Endometrial microvascular endothelial cells (primary cell): Measurements from ENCODE around the gene TTC21A. TPM values are rescaled to one million over a fixed set of nuclear protein-coding genes. Genes with fewer than 3 reads are reported as not detected.

Experiments
- in situ Hi-C: cut with HindIII; loops from 2 replicates; pipeline ENCODE4 v1.10.0; 2017; ENCODE audit warnings: low sequenced_read_pairs, low pct_unique_long_range_greater_than_20kb; ENCODE audit errors: inconsistent ontology term
- total RNA-seq: library from RNA; depleted of rRNA; stranded (reverse); fragments of >200 nt; gene quantifications from one replicate; pipeline ENCODE4 v1.2.3, GENCODE V29; 2015; ENCODE audit errors: inconsistent ontology term

The TTC21A gene
- total RNA-seq, 1 donor from 2014 or later = 0.09 TPM

DNA sequence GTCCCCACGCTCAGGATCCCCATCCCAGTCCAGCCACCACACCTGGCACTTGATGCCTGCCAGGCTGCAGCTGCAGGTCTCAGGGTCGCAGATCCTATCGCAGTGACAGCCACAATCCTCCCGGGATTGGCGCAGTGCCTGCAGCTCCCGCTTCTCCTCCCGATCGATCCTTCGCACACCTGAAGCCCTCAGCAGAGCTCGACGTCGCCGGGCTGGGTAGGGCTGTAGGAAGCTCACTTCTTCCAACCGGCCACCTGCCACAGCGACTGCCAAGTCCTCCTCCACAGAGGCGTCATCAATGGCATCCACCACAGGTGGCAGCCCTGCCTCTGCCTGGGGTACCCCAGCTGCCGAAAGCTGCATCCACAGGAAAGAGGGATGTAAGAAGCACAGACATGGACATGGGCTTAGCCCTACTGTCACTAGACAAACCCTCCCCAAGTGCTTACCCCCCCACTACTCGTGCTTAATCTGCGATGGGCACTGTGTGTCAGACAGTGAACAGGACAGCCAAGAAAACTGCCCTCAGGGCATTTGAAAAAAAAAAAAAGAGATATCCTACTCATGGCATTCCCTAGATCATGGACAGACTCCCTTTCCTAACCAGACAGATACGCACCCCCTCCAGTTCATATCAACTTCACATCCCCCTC is 36.7 kb downstream of the TTC21A start:
- in situ Hi-C loops = loop anchor here (25.0 kb wide), 1 partner anchor 143 kb away; the partner anchor contains the start of gene CX3CR1

DNA sequence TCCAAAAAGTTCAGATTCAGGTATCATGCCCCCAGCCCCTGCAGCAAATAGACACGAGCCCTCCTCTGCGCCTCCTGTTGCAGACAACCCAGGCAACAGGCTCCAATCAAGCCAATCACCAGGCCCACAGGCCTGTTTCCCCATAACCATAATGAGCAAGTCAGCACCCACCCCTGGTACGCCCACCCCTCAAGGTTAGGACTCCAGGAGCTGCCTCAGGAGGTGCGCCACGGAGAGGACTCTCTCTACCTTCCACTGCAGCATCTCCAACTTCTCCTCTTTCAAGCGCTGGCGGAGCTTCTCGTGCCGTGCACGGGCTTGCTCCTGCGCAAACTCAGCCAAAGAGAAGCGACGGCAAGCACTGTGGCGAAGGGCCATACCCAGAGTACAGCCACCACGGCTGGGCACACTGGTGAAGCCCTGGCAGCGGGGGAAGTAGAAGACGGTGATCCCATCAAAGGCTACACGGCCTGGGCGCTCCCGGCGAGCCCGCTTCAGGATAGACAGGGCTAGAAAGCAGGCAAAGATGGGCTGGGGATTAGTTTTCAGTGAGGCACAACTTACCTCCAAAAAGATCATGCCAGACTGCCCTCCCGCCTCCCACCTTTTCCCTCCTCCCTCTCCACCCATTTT is 37.4 kb downstream of the TTC21A start:
- in situ Hi-C loops = loop anchor here (25.0 kb wide), 1 partner anchor 142 kb away; the partner anchor contains the start of gene CX3CR1

DNA sequence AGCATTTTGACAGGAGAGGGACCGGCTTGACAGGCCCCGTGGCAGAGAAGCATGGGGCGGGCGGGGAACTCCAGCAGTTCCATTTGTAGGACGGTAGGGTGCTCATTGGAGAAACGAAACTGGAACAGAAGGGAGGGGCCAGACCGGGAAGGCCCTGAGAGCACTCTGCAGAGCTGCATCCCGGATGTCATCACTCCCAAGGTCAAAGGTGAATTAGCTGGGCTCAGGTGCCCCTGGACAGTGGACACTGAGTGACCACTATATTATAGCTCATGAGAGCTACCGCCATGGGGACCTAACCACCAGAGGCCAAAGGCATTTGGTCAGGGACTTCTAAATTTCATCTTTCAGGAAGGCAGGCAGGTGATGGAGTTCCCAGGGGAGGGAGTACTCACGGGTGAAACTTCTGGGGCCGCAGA is 38.6 kb downstream of the TTC21A start:
- in situ Hi-C loops = loop anchor here (25.0 kb wide), 1 partner anchor 141 kb away; the partner anchor contains the start of gene CX3CR1

DNA sequence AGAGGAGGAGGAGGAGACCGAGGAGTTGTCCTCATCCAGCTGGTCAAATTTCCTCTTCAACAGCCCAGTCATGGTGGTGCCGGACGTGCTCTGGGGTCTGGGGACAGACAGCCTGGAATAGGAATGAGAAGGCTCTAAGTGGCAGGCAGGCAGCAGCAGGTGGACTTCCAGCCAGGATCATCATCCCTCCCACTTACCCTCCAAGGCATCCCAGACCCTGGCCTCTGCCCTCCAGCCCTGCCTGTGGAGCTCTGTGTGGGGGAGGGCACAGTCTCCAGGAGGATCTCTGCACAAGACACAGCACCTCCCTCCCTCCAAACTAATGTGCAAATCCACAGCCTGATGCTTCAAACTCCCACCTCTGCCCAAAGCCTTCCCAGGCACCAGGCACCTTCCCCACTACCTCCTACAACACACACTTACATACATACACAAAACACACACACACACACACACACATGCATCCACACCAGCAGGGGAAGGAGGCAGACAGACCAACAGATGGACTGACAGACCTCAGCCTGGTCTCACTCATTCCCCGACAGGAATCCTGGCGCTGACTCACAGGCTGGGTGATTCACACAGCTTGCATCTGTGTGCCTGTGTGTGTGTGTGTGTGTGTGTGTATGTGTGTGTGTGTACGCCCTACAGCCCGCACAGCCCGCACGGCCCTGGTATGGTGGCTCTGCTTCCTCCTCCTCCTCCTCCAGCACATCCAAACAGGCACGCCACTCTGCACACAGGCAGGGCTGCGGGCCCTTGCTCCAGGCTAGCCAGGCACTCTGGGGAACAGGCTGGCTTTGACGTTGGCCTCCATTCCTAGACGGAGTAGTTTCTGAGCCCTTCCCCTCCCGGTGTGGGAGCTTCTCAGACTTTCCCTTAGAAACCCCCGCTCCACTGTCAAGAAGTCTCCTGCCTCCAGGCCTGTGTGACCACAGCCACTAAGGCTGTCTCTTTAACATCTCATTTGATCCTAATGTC is 39.4 kb downstream of the TTC21A start:
- in situ Hi-C loops = loop anchor here (25.0 kb wide), 1 partner anchor 140 kb away; the partner anchor contains the start of gene CX3CR1

DNA sequence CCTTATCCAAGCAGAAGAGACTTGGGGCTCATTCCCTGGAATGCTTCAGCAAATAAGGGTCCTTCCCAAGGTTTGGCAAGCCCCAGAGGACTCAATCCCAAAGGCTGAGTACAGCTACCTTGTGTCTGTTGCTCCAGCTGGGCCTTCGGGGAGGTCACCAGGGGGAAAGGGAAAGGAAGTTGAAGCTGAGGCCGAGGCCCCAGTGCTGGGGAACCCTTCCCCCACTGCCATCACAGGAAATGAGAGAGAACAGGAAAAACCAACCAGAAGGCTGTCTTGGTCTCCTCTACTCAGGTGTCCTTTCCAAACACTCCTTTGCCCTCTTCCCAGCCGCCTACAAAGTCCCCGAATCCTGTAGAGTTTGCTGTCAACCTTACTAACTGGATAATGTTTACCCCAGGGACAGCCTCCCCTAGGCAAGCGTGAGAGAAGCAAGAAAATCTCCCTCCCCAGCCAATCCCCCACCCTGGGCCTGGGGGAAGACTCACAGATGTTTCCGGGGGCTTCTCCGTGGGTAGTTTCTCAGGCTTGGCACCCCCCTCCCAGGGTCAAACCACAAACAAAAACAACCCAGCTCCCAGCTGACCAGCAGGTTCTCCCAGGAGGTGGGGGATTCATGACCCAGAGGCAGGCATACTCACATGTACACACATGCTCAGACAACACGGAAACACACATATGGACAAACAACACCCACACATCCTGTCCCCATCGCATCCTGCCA is 40.4 kb downstream of the TTC21A start:
- in situ Hi-C loops = loop anchor here (25.0 kb wide), 1 partner anchor 139 kb away; the partner anchor contains the start of gene CX3CR1

DNA sequence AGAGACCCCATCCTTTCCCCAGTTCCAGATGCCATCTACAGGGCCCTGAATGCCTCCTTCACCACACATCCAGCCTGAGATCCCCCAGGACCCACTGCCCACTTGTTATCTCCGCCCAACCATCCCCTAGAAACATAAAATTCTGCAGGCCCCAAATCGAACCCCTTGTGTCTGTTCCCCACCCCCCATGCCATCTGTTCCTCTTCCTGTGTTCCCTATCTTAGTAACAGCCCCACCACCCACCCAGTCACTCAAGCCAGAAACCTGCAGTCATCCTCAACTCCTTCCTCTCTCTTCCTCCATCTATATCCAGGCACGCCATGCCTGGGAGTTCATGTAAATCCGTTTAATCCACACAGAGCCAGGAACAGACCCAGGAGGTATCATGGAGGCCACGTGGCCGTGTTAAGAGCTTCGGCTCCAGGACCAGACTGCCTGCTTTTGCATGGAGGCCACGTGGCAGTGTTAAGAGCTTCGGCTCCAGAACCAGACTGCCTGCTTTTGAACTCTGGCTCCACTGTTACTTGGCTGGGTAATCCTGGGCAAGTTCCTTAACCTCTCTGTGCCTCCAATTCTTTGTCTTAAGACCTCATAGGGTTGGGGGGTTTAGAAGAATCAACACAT is 41.1 kb downstream of the TTC21A start:
- in situ Hi-C loops = loop anchor here (25.0 kb wide), 1 partner anchor 139 kb away; the partner anchor contains the start of gene CX3CR1

DNA sequence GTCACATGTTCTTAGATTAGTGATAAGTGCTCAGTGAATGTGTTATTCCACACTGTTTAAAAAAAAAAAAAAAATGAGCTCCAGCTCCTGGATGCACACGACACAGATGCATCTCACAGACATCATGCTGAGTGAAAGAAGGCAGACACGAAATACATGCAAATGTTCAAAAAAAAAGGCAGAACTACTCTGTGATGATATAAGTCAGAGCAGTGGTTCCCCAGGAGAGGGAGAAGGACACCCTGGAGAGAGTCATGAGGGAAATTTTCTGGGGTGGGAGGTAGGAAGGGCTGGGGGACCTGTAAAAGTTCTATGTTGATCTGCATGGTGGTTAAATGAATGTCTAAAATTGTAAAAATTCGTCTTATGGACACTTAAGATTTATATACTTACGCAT is 41.6 kb downstream of the TTC21A start:
- in situ Hi-C loops = loop anchor here (25.0 kb wide), 1 partner anchor 138 kb away; the partner anchor contains the start of gene CX3CR1

DNA sequence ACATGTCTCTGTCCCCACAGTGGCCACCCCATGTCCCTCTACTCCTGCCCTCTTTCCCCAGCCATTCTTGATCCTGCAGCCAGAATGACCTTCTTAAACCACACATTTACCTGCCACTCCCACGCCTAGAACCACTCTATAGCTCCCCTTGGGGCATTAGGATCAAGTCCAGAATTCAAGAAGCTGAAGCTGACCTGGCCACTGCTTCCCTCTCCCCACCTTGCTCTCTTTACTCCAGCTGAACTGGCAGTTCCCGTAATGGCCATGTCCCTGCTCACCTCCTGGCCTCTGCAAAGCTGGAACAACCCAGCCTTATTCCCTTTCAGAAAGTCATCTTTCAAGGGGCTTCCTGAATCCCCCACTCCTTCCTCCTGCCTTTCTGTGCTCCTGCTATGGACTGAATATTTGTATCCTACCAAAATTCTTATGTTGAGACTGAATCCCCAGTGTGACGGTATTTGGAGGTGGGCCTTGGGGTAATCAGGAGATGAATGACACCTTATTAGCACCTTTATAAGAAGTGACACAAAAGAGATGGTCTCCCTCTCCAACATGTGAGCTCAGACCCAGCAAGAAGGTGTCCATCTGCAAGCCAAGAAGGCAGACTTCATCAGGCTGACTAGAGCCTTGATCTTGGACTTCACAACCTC is 42.1 kb downstream of the TTC21A start:
- in situ Hi-C loops = loop anchor here (25.0 kb wide), 1 partner anchor 138 kb away; the partner anchor contains the start of gene CX3CR1

DNA sequence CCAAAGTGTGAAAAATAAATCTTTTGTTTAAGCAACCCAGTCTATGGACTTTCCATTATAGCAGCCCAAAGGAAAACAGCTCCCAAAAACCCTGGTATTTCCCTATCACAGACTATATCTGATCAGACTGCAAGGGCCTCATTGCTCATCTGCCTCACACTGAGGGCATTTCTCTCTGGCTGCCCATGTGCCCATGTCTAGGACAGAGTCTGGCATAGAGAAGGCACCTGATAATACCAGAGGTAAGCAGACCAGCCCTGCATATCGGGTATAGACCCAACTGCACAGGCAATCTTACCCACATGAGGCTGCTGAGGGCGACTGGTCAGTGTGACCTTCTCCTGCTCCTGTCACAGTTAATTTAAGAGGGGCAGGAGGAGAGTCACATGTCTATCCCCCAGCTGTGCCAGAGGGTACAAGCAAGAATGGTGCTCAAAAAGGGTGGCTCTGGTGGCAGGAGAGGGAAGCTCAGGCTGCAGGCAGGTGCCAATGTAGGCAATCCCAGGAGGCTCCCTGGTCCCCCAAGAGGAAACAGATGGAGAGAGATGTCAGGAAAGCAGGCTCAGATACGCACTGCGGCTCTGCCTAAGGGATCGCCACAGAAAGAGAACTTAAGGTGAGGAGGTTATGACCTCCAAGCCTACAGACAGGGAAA is 42.8 kb downstream of the TTC21A start:
- in situ Hi-C loops = no loop called here

DNA sequence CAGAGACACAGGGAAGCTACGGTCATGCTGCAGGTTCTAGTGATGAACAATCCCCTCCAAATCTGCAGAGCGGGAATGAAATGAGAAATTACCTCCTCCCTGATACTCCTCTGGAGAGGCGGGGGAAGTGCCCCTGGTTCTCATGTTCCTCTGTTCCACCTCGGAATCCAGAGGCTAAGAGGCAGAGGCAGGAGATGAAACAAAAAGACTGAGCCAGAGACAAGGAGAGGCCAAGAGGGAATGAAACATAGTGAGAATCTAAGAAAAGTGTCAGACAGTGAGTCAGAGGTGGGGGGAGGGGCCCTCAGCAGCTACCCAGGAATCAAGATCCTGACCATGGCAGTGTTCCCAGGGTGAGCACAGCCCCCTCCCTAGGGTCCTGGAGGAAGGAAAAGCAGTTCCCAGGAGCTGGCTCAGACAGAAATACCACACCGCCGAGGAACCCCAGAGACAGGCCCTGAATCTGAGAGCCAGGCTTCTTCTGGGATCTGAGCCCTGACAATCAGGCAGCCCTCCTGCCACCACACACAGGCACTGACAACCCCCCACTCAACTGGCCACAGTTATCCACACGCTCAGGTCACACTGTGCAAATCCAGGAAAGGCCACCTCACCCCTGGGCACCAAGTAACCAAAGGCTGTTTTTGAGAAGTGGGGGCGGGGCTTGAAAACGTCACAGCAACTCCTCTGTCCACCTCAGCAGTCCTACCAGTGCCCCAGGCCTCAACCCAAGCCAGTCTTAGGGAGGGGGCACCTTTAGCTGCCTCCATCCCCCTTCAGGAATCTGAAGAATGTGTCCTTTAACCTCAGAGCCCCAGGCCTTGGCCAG is 43.5 kb downstream of the TTC21A start:
- in situ Hi-C loops = no loop called here

DNA sequence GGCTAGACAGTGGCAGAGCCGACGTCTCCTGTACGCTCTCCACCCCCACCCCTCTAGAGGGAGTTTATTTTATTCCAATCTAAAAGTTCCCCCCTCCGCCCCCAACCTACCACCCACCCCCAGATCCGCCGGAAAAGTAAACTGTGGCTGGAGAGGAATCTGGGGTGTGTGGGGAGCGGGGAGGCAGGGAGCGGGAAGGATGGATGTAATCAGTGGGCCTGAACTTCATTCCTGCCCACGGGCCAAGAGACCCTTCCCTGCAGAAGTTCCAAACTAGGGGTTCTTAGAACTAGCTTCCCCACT is 46.4 kb downstream of the TTC21A start:
- in situ Hi-C loops = no loop called here

DNA sequence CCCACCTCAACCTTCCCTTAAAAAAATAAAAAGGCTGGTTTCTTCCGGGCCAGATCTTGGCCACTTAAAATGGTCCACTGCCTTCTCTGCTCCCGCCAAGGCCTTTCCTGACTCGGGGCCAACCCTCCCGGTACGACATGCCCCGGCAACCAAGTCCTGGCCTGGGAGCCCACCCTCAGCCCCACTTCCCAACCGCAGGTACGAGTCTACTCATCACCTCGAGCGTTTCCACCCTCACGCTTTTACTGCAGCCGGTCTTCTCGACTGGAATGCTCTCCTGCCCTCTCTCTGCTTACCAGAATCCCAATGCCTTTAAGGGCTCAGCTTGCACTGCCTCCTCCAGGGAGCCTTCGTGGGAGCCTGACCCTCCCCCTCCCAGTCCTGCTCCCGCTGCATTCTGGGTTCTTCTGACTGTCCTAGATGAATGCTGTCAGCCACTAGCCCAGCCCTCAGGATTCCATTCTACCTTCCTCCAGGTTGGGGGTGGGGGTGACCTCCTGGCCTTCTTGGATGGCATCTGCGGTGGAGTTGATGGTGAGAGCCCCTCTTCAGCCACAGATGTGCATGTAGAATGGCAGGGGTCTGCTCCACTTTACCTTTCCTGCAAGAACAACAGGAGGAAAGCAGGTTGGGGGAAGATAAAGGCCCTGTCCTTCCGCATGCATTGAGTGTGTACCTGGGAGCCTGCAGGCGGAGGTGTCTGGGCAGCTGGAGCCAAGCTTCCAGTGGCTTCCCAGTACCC is 47.0 kb downstream of the TTC21A start:
- in situ Hi-C loops = no loop called here

DNA sequence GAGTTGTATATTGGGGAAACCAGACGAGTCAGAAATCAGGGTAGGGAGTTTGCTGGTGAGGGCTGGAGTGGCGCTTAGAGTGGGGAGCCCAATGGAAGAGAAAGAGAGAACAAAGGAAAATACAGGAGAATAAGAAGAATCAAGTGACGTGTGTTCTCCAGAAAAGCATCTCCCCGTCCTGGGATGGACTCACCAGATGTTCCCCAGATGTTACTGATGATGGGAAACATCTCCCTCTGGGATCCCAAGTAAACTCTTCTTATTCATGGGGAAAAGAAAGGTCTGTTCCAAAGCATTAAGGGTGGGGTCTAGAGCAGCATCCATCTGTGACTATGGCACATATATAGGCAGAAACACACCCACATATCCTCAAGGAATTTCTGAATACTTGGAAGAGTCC is 48.9 kb downstream of the TTC21A start:
- in situ Hi-C loops = no loop called here

DNA sequence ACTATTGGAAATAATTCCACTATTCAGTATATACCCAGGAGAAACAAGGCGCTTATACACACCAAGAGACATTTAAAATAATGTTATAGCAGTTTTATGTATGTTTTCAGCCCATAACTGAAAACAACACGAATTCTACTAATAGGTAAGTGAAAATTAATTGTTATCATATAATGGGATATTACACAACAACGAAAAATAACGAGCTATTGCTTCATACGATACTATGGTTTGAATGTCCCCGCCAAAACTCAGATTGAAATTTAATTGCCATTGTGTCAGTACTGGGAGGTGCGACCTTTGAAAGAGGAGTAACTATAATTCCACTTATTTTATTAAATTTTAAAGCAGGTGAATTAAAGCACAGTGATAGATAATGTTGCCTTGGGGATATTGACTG is 49.9 kb downstream of the TTC21A start:
- in situ Hi-C loops = no loop called here

DNA sequence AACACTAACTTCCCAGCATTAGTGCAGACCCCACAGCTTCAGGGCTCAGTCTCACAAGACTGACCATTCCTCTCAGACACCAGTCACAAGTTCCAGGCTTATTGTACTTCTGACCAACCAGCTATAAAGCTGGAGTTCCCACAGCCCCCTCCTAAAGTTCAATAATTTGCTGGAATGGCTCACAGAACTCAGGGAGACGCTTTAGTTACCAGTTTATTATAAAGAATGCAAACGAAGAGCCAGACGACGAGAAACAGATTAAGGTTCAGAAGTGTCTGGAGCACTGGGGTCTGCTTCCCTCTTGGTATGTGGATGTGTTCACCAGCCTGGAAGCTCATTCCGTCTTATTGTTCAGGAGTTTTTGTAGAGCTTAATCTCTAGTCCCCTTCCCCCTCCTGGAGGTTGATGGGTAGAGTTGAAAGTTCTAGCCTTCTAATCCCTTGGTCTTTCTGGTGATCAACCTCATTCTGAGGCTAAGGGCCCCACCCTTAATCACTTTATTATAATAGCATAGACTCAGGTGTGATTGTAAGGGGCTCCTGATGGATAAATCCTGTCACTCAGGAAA is 50.8 kb downstream of the TTC21A start:
- in situ Hi-C loops = no loop called here
